Measurements from ENCODE around the gene CAMSAP2. TPM values are rescaled to one million over a fixed set of nuclear protein-coding genes. Genes with fewer than 3 reads are reported as not detected.

The CAMSAP2 gene
- total RNA-seq, 1 experiment from 2014 or later = 28.6 TPM

DNA sequence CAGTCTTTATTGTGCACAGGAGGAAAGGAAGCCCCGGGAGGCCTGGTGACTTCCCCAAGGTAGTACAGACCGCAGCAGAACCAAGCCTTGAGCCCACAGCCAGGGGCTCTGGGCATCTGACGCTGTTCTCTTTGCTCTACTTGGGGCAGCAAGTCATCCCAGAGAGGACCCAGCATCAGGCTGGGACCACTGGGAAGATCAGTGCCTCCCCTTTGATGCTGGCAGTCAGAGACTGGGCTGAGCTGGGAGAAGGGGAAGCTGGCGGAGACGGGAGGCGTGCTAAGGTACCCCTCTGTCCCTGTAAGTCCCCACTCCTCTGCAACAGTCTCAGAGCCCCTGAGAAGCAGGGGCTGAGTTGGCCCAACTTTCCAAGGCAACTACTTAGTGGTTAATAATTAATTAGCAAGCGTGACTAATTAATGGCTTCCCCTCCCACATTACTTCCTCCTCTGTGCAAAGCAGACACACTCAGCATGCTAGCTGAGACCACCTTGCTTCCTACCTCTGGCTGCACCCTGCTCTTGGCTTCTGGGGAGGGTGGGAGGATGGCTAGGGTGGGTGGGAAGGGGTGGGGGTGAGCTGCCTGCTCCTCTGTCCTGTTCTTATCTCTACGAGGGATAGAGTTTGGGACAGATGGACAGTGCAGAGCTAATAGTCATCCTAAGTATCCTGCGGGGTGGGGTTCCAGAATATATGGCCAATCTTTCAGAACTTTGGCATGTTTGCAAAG is 157.3 kb downstream of the CAMSAP2 start:
- Histone ChIP-seq H3K4me2 (ENCODE audit: low read length) (peak overlapping the region; percentile 86), H3K27ac (ENCODE audit: low read length) (peak overlapping the region; percentile 74)

DNA sequence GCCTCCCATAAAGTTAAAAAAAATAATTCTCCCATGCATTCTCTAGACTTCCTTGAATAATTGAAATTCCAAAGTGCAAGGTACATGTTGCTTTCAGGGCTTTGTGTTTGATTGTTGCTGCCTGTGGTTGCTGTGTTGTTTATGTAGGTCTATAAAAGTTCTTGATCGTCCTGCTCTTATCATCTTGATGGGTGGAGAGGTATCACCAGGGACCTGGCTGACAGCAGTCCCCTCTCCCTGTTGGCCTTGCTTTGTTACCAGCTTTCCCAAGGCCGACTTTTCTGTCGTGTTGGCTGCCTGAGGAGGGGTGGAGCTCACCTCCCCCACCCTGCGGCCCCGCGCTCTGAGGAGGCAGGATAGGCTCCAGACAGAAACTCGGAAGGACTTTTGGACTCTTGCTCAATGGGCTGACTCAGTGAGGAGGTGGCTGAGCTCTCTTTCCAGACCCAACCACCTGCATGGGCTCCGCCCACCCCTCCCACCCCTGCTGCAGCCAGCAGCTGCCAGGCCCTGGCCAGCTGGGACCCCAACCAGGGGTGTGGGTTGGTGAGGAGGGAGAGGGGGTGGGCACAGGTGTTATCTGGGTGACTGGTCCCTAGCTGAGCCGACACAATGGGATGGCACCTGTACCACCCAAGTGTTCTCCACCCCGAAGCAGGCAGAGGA is 158.0 kb downstream of the CAMSAP2 start:
- Histone ChIP-seq H3K4me3 (ENCODE audit: low read length) (peak overlapping the region; percentile 67), H3K9ac (ENCODE audit: low read length) (peak overlapping the region; percentile 39), H4K20me1 (ENCODE audit: low read length) (peaks cover 11% of the 10 kb centered on the region), H3K36me3 (ENCODE audit: low read depth, low read length) (peaks cover 35% of the 10 kb centered on the region), H3K27ac (ENCODE audit: low read length) (peak overlapping the region; percentile 74), H3F3A (ENCODE audit: low read length, unreplicated experiment) (peaks cover 13% of the 10 kb centered on the region), H3K4me2 (ENCODE audit: low read length) (peak overlapping the region; percentile 86), H3K79me2 (ENCODE audit: low read length) (peaks cover 72% of the 10 kb centered on the region), H2AFZ (ENCODE audit: low read length) (peak overlapping the region; percentile 36), H3K9me2 (replicated peaks; ENCODE audit: low read length) (no peaks in the 10 kb centered on the region), H3K9me3 (ENCODE audit: low read length) (no peaks in the 10 kb centered on the region), H3K27me3 (ENCODE audit: low read length) (no peaks in the 10 kb centered on the region), H3K4me1 (ENCODE audit: insufficient read depth, low read length) (peaks cover 66% of the 10 kb centered on the region)
- ChIA-PET CTCF (interaction anchor here (1.1 to 1.2 kb wide), 4 partner anchors 11 to 539 kb away, joined by 3 to 14 read pairs (median 8); no protein-coding TSS in a partner anchor), POLR2A (ENCODE audit: unreplicated experiment) (interaction anchor here (0.6 to 1.5 kb wide), 3 partner anchors 11 to 277 kb away, joined by 4 to 5 read pairs (median 4); no protein-coding TSS in a partner anchor)
- no TSS peak for BruUV-seq (replicated peaks)
- intact Hi-C loops (cut with micrococcal nuclease) = no loop called here
- TF ChIP-seq, protein P1, sequence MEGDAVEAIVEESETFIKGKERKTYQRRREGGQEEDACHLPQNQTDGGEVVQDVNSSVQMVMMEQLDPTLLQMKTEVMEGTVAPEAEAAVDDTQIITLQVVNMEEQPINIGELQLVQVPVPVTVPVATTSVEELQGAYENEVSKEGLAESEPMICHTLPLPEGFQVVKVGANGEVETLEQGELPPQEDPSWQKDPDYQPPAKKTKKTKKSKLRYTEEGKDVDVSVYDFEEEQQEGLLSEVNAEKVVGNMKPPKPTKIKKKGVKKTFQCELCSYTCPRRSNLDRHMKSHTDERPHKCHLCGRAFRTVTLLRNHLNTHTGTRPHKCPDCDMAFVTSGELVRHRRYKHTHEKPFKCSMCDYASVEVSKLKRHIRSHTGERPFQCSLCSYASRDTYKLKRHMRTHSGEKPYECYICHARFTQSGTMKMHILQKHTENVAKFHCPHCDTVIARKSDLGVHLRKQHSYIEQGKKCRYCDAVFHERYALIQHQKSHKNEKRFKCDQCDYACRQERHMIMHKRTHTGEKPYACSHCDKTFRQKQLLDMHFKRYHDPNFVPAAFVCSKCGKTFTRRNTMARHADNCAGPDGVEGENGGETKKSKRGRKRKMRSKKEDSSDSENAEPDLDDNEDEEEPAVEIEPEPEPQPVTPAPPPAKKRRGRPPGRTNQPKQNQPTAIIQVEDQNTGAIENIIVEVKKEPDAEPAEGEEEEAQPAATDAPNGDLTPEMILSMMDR (conservative IDR thresholded peaks at IDR 0.05; ENCODE audit: low read depth, low read length) = no peak
- TF ChIP-seq EZH2 (IDR thresholded peaks at IDR 0.05; ENCODE audit: low read length, unreplicated experiment) (no peak), EZH2phosphoT487 (IDR thresholded peaks at IDR 0.05; ENCODE audit: borderline replicate concordance, low read length) (no peak)
- ATAC-seq (peak; percentile 62), DNase-seq (peak; percentile 100)

More for the DNA sequence above, 157.3 kb downstream of the CAMSAP2 start:
- ATAC-seq (peak; percentile 23), DNase-seq (peak; percentile 31)
- Histone ChIP-seq H3K9me2 (replicated peaks; ENCODE audit: low read length) (no peaks in the 10 kb centered on the region), H3K4me1 (ENCODE audit: insufficient read depth, low read length) (peaks cover 67% of the 10 kb centered on the region), H3K79me2 (ENCODE audit: low read length) (peaks cover 78% of the 10 kb centered on the region), H4K20me1 (ENCODE audit: low read length) (peaks cover 11% of the 10 kb centered on the region), H3K4me3 (ENCODE audit: low read length) (peak overlapping the region; percentile 67), H3K9ac (ENCODE audit: low read length) (peak overlapping the region; percentile 62), H3K27me3 (ENCODE audit: low read length) (no peaks in the 10 kb centered on the region), H3K36me3 (ENCODE audit: low read depth, low read length) (peaks cover 28% of the 10 kb centered on the region), H3F3A (ENCODE audit: low read length, unreplicated experiment) (peaks cover 13% of the 10 kb centered on the region), H2AFZ (ENCODE audit: low read length) (peak overlapping the region; percentile 36), H3K9me3 (ENCODE audit: low read length) (no peaks in the 10 kb centered on the region)
- TF ChIP-seq EZH2phosphoT487 (IDR thresholded peaks at IDR 0.05; ENCODE audit: borderline replicate concordance, low read length) (no peak), EZH2 (IDR thresholded peaks at IDR 0.05; ENCODE audit: low read length, unreplicated experiment) (no peak)
- TF ChIP-seq, protein P1 (conservative IDR thresholded peaks at IDR 0.05; ENCODE audit: low read depth, low read length) = no peak
- intact Hi-C loops (cut with micrococcal nuclease) = no loop called here
- TSS peak; percentile 44 for BruUV-seq (replicated peaks)
- POLR2A ChIA-PET (ENCODE audit: unreplicated experiment) = interaction anchor here (0.6 to 1.5 kb wide), 4 partner anchors 11 to 226 kb away, joined by 4 to 5 read pairs (median 4); partner anchors contain the start of gene DDX59
- CTCF ChIA-PET = interaction anchor here (0.5 to 1.2 kb wide), 5 partner anchors 11 to 547 kb away, joined by 3 to 14 read pairs (median 4); no protein-coding TSS in a partner anchor
